Esophagus squamous epithelium (tissue), 4 donors: ENCODE measurements around the gene RNF32.

Experiments used
- POLR2A ChIP-seq, 4 donors: fragments of 450-650 bp; IDR thresholded peaks; one replicate each; pipeline ENCODE4 v1.6.1; 2017; ENCODE audit warnings: antibody characterized with exemption in 4 of 4, mild to moderate bottlenecking in 4 of 4, moderate library complexity in 3 of 4
- TF ChIP-seq, protein P1 (sequence below), 6 experiments: fragments of 450-650 bp in 4 of 6; fragments of 200-600 bp in 2 of 6; sonication (generic) in 2 of 6; IDR thresholded peaks; one replicate each; pipeline ENCODE4 v1.5.1; 2016 to 2019; ENCODE audit warnings: antibody characterized with exemption in 6 of 6, mild to moderate bottlenecking in 4 of 6, moderate library complexity in 4 of 6

GRCh38 chr7:156692849-156693248 is 52.3 kb downstream of the RNF32 start:
- TF ChIP-seq, protein P1, sequence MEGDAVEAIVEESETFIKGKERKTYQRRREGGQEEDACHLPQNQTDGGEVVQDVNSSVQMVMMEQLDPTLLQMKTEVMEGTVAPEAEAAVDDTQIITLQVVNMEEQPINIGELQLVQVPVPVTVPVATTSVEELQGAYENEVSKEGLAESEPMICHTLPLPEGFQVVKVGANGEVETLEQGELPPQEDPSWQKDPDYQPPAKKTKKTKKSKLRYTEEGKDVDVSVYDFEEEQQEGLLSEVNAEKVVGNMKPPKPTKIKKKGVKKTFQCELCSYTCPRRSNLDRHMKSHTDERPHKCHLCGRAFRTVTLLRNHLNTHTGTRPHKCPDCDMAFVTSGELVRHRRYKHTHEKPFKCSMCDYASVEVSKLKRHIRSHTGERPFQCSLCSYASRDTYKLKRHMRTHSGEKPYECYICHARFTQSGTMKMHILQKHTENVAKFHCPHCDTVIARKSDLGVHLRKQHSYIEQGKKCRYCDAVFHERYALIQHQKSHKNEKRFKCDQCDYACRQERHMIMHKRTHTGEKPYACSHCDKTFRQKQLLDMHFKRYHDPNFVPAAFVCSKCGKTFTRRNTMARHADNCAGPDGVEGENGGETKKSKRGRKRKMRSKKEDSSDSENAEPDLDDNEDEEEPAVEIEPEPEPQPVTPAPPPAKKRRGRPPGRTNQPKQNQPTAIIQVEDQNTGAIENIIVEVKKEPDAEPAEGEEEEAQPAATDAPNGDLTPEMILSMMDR (IDR thresholded peaks at IDR 0.05), result no peak
- TF ChIP-seq POLR2A (IDR thresholded peaks at IDR 0.05), result no peak
